GM23338 (cell line): Measurements from ENCODE around the gene EHF. TPM values are rescaled to one million over a fixed set of nuclear protein-coding genes. Genes with fewer than 3 reads are reported as not detected.

Experiments
- ATAC-seq: fragments of 200-7000 bp; cut with Tn5 transposase; 3 replicates; pipeline ENCODE4 v1.9.1; 2020
- DNase-seq: peaks from one replicate; pipeline ENCODE4 v3.0.0-alpha.2; 2015; ENCODE audit warnings: low spot score
- H2AFZ ChIP-seq: fragments of 200-600 bp; sonication (generic); 2 replicates; pipeline ENCODE4 v1.8.0; 2016; ENCODE audit warnings: antibody characterized with exemption, mild to moderate bottlenecking, moderate library complexity
- H3F3A ChIP-seq: fragments of 200-600 bp; sonication (generic); replicated peaks from 2 replicates; pipeline ENCODE4 v1.8.0; 2017; ENCODE audit warnings: antibody characterized with exemption, mixed run types, low read depth
- H3K27ac ChIP-seq: fragments of 200-600 bp; sonication (generic); 2 replicates; pipeline ENCODE4 v1.6.1; 2016; ENCODE audit warnings: low read depth
- H3K27me3 ChIP-seq: fragments of 200-600 bp; sonication (generic); 2 replicates; pipeline ENCODE4 v1.8.0; 2016; ENCODE audit warnings: mild to moderate bottlenecking, mixed run types, moderate library complexity; ENCODE audit not compliant: insufficient read depth
- H3K36me3 ChIP-seq: fragments of 200-600 bp; sonication (generic); 2 replicates; pipeline ENCODE4 v1.8.0; 2016; ENCODE audit warnings: mild to moderate bottlenecking; ENCODE audit not compliant: insufficient read depth
- H3K4me1 ChIP-seq: fragments of 200-600 bp; sonication (generic); 2 replicates; pipeline ENCODE4 v1.8.0; 2016; ENCODE audit warnings: mild to moderate bottlenecking, moderate library complexity; ENCODE audit not compliant: insufficient read depth
- H3K4me2 ChIP-seq: fragments of 200-600 bp; sonication (generic); 2 replicates; pipeline ENCODE4 v1.7.1; 2017; ENCODE audit warnings: mixed run types
- H3K4me3 ChIP-seq: fragments of 200-600 bp; sonication (generic); 2 replicates; pipeline ENCODE4 v1.6.1; 2016; ENCODE audit warnings: mixed run types
- H3K79me2 ChIP-seq: fragments of 200-600 bp; sonication (generic); replicated peaks from 2 replicates; pipeline ENCODE4 v1.8.0; 2017; ENCODE audit warnings: mild to moderate bottlenecking; ENCODE audit not compliant: insufficient read depth
- H3K9me2 ChIP-seq: fragments of 200-600 bp; sonication (generic); 2 replicates; pipeline ENCODE4 v1.8.0; 2017; ENCODE audit not compliant: insufficient read depth
- H4K20me1 ChIP-seq: fragments of 200-600 bp; sonication (generic); replicated peaks from 2 replicates; pipeline ENCODE4 v1.8.0; 2017; ENCODE audit warnings: mild to moderate bottlenecking; ENCODE audit not compliant: insufficient read depth
- H3K27ac Mint-ChIP-seq: 2 replicates; pipeline ENCODE4 v1.8.0; 2020; ENCODE audit warnings: inconsistent platforms, mild to moderate bottlenecking, moderate library complexity, mixed read lengths
- H3K27me3 Mint-ChIP-seq: 3 replicates; pipeline ENCODE4 v1.8.0; 2022; ENCODE audit warnings: low read depth, mild to moderate bottlenecking, moderate library complexity, mixed read lengths, inconsistent platforms; ENCODE audit not compliant: insufficient read depth, poor library complexity
- H3K36me3 Mint-ChIP-seq: 3 replicates; pipeline ENCODE4 v1.8.0; 2021; ENCODE audit warnings: low read depth, mild to moderate bottlenecking, inconsistent platforms, moderate library complexity, mixed read lengths
- H3K4me1 Mint-ChIP-seq: 3 replicates; pipeline ENCODE4 v1.8.0; 2020; ENCODE audit warnings: mild to moderate bottlenecking, inconsistent platforms, mixed read lengths
- H3K4me3 Mint-ChIP-seq: 3 replicates; pipeline ENCODE4 v1.8.0; 2021; ENCODE audit warnings: moderate library complexity, mild to moderate bottlenecking, inconsistent platforms, mixed read lengths
- H3K9me3 Mint-ChIP-seq: 3 replicates; pipeline ENCODE4 v1.8.0; 2020; ENCODE audit warnings: moderate library complexity, mild to moderate bottlenecking, inconsistent platforms, mixed read lengths
- CREB1 ChIP-seq: fragments of 250-450 bp; sonication (Bioruptor Pico); IDR thresholded peaks from 2 replicates; pipeline ENCODE4 v1.5.0; 2020; ENCODE audit warnings: low read depth, mild to moderate bottlenecking, moderate library complexity
- EZH2 ChIP-seq: fragments of 200-600 bp; sonication (generic); IDR thresholded peaks from one replicate; pipeline ENCODE4 v1.8.0; 2017; ENCODE audit warnings: antibody characterized with exemption, mild to moderate bottlenecking, low read depth; ENCODE audit not compliant: unreplicated experiment
- EZH2phosphoT487 ChIP-seq: fragments of 200-600 bp; sonication (generic); IDR thresholded peaks from one replicate; pipeline ENCODE4 v1.8.1; 2018; ENCODE audit warnings: antibody characterized with exemption; ENCODE audit not compliant: unreplicated experiment
- JUNB ChIP-seq: IDR thresholded peaks from one replicate; pipeline ENCODE4 v1.6.1; 2016; ENCODE audit warnings: antibody characterized with exemption; ENCODE audit not compliant: unreplicated experiment
- NANOG ChIP-seq: IDR thresholded peaks from 2 replicates; pipeline ENCODE4 v1.6.1; 2016; ENCODE audit warnings: antibody characterized with exemption, borderline replicate concordance
- POLR2AphosphoS5 ChIP-seq: IDR thresholded peaks from 2 replicates; pipeline ENCODE4 v1.6.1; 2016; ENCODE audit warnings: antibody characterized with exemption, low read depth
- STAT1 ChIP-seq: IDR thresholded peaks from one replicate; pipeline ENCODE4 v1.6.1; 2016; ENCODE audit warnings: antibody characterized with exemption; ENCODE audit not compliant: unreplicated experiment
- ZNF114 ChIP-seq: fragments of 250-450 bp; sonication (Bioruptor Pico); IDR thresholded peaks from 2 replicates; pipeline ENCODE4 v1.5.0; 2020; ENCODE audit warnings: mild to moderate bottlenecking, moderate library complexity
- ZNF331 ChIP-seq: fragments of 250-450 bp; sonication (Bioruptor Pico); IDR thresholded peaks from 2 replicates; pipeline ENCODE4 v1.5.0; 2020; ENCODE audit warnings: low read depth, mild to moderate bottlenecking, moderate library complexity
- polyA plus RNA-seq: library from polyadenylated mRNA; unstranded; fragments of >200 nt; fragmentation: Nextera tagmentation; extraction: Ambion mirVana; gene quantifications from 2 replicates; pipeline ENCODE4 v1.2.1, GENCODE V29; 2016
- total RNA-seq: library from RNA; depleted of rRNA; stranded (reverse); fragments of >200 nt; shearing (Covaris generic); gene quantifications from 2 replicates; pipeline ENCODE4 v1.2.3, GENCODE V29; 2014
- TF ChIP-seq, protein P1 (sequence below): IDR thresholded peaks from one replicate; pipeline ENCODE4 v1.6.1; 2018; ENCODE audit warnings: antibody characterized with exemption; ENCODE audit not compliant: unreplicated experiment
- TF ChIP-seq, protein P2 (sequence below): IDR thresholded peaks from 2 replicates; pipeline ENCODE4 v1.6.1; 2016; ENCODE audit warnings: antibody characterized with exemption
- TF ChIP-seq, protein P3 (sequence below), 2 experiments: fragments of 200-600 bp in 1 of 2; sonication (generic) in 1 of 2; conservative IDR thresholded peaks; 2 replicates each; pipeline versions ENCODE4 v1.5.1 to v1.6.1; 2016 to 2017; ENCODE audit warnings: antibody characterized with exemption in 2 of 2, low read depth in 2 of 2, mild to moderate bottlenecking in 2 of 2, moderate library complexity in 1 of 2
- TF ChIP-seq, protein P4 (sequence below): fragments of 250-450 bp; sonication (Bioruptor Pico); IDR thresholded peaks from 2 replicates; pipeline ENCODE4 v1.5.0; 2020; ENCODE audit warnings: mild to moderate bottlenecking, moderate library complexity

Gene EHF
- total and polyA plus RNA-seq, 2 experiments from 2014 or later: not detected

GRCh38 chr11:34659096-34659733 is 38.3 kb downstream of the EHF start:
- no peak overlapping the region for H3K4me3 ChIP-seq
- TF ChIP-seq STAT1 (no peak), EZH2 (no peak), EZH2phosphoT487 (no peak), POLR2AphosphoS5 (no peak), NANOG (no peak), ZNF114 (CRISPR knock-in tag) (no peak), ZNF331 (no peak), JUNB (no peak), CREB1 (CRISPR knock-in tag) (no peak)
- TF ChIP-seq, protein P1, sequence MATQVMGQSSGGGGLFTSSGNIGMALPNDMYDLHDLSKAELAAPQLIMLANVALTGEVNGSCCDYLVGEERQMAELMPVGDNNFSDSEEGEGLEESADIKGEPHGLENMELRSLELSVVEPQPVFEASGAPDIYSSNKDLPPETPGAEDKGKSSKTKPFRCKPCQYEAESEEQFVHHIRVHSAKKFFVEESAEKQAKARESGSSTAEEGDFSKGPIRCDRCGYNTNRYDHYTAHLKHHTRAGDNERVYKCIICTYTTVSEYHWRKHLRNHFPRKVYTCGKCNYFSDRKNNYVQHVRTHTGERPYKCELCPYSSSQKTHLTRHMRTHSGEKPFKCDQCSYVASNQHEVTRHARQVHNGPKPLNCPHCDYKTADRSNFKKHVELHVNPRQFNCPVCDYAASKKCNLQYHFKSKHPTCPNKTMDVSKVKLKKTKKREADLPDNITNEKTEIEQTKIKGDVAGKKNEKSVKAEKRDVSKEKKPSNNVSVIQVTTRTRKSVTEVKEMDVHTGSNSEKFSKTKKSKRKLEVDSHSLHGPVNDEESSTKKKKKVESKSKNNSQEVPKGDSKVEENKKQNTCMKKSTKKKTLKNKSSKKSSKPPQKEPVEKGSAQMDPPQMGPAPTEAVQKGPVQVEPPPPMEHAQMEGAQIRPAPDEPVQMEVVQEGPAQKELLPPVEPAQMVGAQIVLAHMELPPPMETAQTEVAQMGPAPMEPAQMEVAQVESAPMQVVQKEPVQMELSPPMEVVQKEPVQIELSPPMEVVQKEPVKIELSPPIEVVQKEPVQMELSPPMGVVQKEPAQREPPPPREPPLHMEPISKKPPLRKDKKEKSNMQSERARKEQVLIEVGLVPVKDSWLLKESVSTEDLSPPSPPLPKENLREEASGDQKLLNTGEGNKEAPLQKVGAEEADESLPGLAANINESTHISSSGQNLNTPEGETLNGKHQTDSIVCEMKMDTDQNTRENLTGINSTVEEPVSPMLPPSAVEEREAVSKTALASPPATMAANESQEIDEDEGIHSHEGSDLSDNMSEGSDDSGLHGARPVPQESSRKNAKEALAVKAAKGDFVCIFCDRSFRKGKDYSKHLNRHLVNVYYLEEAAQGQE: no peak
- TF ChIP-seq, protein P2, sequence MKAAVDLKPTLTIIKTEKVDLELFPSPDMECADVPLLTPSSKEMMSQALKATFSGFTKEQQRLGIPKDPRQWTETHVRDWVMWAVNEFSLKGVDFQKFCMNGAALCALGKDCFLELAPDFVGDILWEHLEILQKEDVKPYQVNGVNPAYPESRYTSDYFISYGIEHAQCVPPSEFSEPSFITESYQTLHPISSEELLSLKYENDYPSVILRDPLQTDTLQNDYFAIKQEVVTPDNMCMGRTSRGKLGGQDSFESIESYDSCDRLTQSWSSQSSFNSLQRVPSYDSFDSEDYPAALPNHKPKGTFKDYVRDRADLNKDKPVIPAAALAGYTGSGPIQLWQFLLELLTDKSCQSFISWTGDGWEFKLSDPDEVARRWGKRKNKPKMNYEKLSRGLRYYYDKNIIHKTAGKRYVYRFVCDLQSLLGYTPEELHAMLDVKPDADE: no peak
- TF ChIP-seq, protein P3, sequence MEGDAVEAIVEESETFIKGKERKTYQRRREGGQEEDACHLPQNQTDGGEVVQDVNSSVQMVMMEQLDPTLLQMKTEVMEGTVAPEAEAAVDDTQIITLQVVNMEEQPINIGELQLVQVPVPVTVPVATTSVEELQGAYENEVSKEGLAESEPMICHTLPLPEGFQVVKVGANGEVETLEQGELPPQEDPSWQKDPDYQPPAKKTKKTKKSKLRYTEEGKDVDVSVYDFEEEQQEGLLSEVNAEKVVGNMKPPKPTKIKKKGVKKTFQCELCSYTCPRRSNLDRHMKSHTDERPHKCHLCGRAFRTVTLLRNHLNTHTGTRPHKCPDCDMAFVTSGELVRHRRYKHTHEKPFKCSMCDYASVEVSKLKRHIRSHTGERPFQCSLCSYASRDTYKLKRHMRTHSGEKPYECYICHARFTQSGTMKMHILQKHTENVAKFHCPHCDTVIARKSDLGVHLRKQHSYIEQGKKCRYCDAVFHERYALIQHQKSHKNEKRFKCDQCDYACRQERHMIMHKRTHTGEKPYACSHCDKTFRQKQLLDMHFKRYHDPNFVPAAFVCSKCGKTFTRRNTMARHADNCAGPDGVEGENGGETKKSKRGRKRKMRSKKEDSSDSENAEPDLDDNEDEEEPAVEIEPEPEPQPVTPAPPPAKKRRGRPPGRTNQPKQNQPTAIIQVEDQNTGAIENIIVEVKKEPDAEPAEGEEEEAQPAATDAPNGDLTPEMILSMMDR (conservative IDR thresholded peaks at IDR 0.05; ENCODE audit: low read depth in 2 of 2): no peak
- TF ChIP-seq, protein P4, sequence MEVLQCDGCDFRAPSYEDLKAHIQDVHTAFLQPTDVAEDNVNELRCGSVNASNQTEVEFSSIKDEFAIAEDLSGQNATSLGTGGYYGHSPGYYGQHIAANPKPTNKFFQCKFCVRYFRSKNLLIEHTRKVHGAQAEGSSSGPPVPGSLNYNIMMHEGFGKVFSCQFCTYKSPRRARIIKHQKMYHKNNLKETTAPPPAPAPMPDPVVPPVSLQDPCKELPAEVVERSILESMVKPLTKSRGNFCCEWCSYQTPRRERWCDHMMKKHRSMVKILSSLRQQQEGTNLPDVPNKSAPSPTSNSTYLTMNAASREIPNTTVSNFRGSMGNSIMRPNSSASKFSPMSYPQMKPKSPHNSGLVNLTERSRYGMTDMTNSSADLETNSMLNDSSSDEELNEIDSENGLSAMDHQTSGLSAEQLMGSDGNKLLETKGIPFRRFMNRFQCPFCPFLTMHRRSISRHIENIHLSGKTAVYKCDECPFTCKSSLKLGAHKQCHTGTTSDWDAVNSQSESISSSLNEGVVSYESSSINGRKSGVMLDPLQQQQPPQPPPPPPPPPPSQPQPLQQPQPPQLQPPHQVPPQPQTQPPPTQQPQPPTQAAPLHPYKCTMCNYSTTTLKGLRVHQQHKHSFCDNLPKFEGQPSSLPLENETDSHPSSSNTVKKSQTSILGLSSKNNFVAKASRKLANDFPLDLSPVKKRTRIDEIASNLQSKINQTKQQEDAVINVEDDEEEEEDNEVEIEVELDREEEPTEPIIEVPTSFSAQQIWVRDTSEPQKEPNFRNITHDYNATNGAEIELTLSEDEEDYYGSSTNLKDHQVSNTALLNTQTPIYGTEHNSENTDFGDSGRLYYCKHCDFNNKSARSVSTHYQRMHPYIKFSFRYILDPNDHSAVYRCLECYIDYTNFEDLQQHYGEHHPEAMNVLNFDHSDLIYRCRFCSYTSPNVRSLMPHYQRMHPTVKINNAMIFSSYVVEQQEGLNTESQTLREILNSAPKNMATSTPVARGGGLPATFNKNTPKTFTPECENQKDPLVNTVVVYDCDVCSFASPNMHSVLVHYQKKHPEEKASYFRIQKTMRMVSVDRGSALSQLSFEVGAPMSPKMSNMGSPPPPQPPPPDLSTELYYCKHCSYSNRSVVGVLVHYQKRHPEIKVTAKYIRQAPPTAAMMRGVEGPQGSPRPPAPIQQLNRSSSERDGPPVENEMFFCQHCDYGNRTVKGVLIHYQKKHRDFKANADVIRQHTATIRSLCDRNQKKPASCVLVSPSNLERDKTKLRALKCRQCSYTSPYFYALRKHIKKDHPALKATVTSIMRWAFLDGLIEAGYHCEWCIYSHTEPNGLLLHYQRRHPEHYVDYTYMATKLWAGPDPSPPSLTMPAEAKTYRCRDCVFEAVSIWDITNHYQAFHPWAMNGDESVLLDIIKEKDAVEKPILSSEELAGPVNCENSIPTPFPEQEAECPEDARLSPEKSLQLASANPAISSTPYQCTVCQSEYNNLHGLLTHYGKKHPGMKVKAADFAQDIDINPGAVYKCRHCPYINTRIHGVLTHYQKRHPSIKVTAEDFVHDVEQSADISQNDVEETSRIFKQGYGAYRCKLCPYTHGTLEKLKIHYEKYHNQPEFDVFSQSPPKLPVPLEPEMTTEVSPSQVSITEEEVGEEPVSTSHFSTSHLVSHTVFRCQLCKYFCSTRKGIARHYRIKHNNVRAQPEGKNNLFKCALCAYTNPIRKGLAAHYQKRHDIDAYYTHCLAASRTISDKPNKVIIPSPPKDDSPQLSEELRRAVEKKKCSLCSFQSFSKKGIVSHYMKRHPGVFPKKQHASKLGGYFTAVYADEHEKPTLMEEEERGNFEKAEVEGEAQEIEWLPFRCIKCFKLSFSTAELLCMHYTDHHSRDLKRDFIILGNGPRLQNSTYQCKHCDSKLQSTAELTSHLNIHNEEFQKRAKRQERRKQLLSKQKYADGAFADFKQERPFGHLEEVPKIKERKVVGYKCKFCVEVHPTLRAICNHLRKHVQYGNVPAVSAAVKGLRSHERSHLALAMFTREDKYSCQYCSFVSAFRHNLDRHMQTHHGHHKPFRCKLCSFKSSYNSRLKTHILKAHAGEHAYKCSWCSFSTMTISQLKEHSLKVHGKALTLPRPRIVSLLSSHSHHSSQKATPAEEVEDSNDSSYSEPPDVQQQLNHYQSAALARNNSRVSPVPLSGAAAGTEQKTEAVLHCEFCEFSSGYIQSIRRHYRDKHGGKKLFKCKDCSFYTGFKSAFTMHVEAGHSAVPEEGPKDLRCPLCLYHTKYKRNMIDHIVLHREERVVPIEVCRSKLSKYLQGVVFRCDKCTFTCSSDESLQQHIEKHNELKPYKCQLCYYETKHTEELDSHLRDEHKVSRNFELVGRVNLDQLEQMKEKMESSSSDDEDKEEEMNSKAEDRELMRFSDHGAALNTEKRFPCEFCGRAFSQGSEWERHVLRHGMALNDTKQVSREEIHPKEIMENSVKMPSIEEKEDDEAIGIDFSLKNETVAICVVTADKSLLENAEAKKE (CRISPR knock-in tag): no peak
- no peaks in the 10 kb centered on the region for H3F3A ChIP-seq
- H3K4me2 ChIP-seq: no peak overlapping the region
- H3K4me3 Mint-ChIP-seq: no peak overlapping the region
- DNase-seq (no peak), ATAC-seq (no peak)
- H4K20me1 ChIP-seq: no peaks in the 10 kb centered on the region
- H3K27ac ChIP-seq: no peak overlapping the region
- H3K27me3 ChIP-seq: no peaks in the 10 kb centered on the region
- no peaks in the 10 kb centered on the region for H3K9me3 Mint-ChIP-seq
- no peak overlapping the region for H3K27ac Mint-ChIP-seq
- H3K4me1 ChIP-seq: peaks cover 32% of the 10 kb centered on the region
- H3K36me3 Mint-ChIP-seq: no peaks in the 10 kb centered on the region
- H2AFZ ChIP-seq: no peak overlapping the region
- H3K79me2 ChIP-seq: no peaks in the 10 kb centered on the region
- no peaks in the 10 kb centered on the region for H3K36me3 ChIP-seq
- no peaks in the 10 kb centered on the region for H3K27me3 Mint-ChIP-seq
- H3K4me1 Mint-ChIP-seq: peaks cover 19% of the 10 kb centered on the region
- peaks cover 9% of the 10 kb centered on the region; the same call in 1 of the 2 replicates for H3K9me2 ChIP-seq
